DND-41 (cell line): ENCODE data around the gene ABLIM1.

Experiments
- ATAC-seq: fragments of 200-7000 bp; cut with Tn5 transposase; 3 replicates; pipeline ENCODE4 v1.9.1; 2021; ENCODE audit warnings: low read depth; ENCODE audit not compliant: insufficient read depth
- DNase-seq: peaks from one replicate; pipeline ENCODE4 v3.0.0-alpha.2; 2020
- H2AFZ ChIP-seq: 2 replicates; pipeline ENCODE4 v1.6.0; 2012; ENCODE audit warnings: low read depth, low read length
- H3K27ac ChIP-seq: 2 replicates; pipeline ENCODE4 v1.5.1; 2012; ENCODE audit warnings: low read length, inconsistent platforms
- H3K27me3 ChIP-seq: fragments of 200-600 bp; sonication (generic); 2 replicates; pipeline ENCODE4 v1.6.0; 2012; ENCODE audit warnings: low read length, mild to moderate bottlenecking, inconsistent platforms; ENCODE audit not compliant: insufficient read depth, poor library complexity
- H3K36me3 ChIP-seq: 2 replicates; pipeline ENCODE4 v1.5.1; 2012; ENCODE audit warnings: low read length, inconsistent platforms; ENCODE audit not compliant: insufficient read depth
- H3K4me1 ChIP-seq: 2 replicates; pipeline ENCODE4 v1.5.1; 2012; ENCODE audit warnings: mild to moderate bottlenecking, low read length; ENCODE audit not compliant: insufficient read depth
- H3K4me2 ChIP-seq: 2 replicates; pipeline ENCODE4 v1.6.0; 2012; ENCODE audit warnings: mild to moderate bottlenecking, moderate library complexity, low read length, inconsistent platforms; ENCODE audit not compliant: insufficient read depth
- H3K4me3 ChIP-seq, 2 experiments: fragments of 200-600 bp in 1 of 2; shearing (Covaris generic) in 1 of 2; 2 replicates each; pipeline ENCODE4 v1.5.1; 2012 to 2016; ENCODE audit warnings: inconsistent platforms in 2 of 2, low read length in 2 of 2, mild to moderate bottlenecking in 2 of 2, low read depth in 1 of 2, moderate library complexity in 1 of 2
- H3K79me2 ChIP-seq: 2 replicates; pipeline ENCODE4 v1.6.0; 2012; ENCODE audit warnings: low read length, inconsistent platforms; ENCODE audit not compliant: insufficient read depth
- H3K9ac ChIP-seq: 2 replicates; pipeline ENCODE4 v1.6.0; 2012; ENCODE audit warnings: low read depth, mild to moderate bottlenecking, inconsistent platforms, low read length, moderate library complexity
- H3K9me3 ChIP-seq: 2 replicates; pipeline ENCODE4 v1.5.1; 2012; ENCODE audit warnings: low read length, moderate library complexity, mild to moderate bottlenecking, inconsistent platforms; ENCODE audit not compliant: insufficient read depth, severe bottlenecking
- H4K20me1 ChIP-seq: 2 replicates; pipeline ENCODE4 v1.6.0; 2012; ENCODE audit warnings: low read length; ENCODE audit not compliant: insufficient read depth
- CTCF ChIP-seq: IDR thresholded peaks from 2 replicates; pipeline ENCODE4 v1.5.1; 2012; ENCODE audit warnings: borderline replicate concordance, low read length, moderate library complexity, mild to moderate bottlenecking; ENCODE audit not compliant: poor library complexity, severe bottlenecking; ENCODE audit errors: extremely low read depth
- EZH2 ChIP-seq: IDR thresholded peaks from 3 replicates; pipeline ENCODE4 v1.6.1; 2012; ENCODE audit warnings: borderline replicate concordance, low read depth, mild to moderate bottlenecking, moderate library complexity, low read length, inconsistent platforms; ENCODE audit not compliant: severe bottlenecking

Gene ABLIM1

GRCh38 chr10:114593240-114593792 is 64.8 kb downstream of the ABLIM1 start:
- TF ChIP-seq EZH2 (no peak), CTCF (no peak)
- Histone ChIP-seq H3K79me2 (no peaks in the 10 kb centered on the region), H3K27ac (no peak overlapping the region), H3K4me1 (no peaks in the 10 kb centered on the region), H3K4me3 (no peak overlapping the region), H3K9me3 (no peaks in the 10 kb centered on the region), H2AFZ (no peak overlapping the region), H3K36me3 (no peaks in the 10 kb centered on the region), H3K4me2 (no peak overlapping the region), H4K20me1 (no peaks in the 10 kb centered on the region), H3K27me3 (peaks cover 11% of the 10 kb centered on the region), H3K9ac (no peak overlapping the region)
- DNase-seq = no peak
- no peak for ATAC-seq

GRCh38 chr10:114590993-114591392 is 67.1 kb downstream of the ABLIM1 start:
- Histone ChIP-seq H3K27me3 (peaks cover 9% of the 10 kb centered on the region), H3K4me3 (no peak overlapping the region), H3K9ac (no peak overlapping the region), H3K9me3 (no peaks in the 10 kb centered on the region), H3K4me2 (no peak overlapping the region), H2AFZ (no peak overlapping the region), H3K36me3 (no peaks in the 10 kb centered on the region), H3K27ac (no peak overlapping the region), H3K4me1 (no peaks in the 10 kb centered on the region), H4K20me1 (no peaks in the 10 kb centered on the region), H3K79me2 (no peaks in the 10 kb centered on the region)
- no peak for DNase-seq
- no peak for ATAC-seq
- no peak for TF ChIP-seq EZH2
- no peak for TF ChIP-seq CTCF

GRCh38 chr10:114584419-114584818 is 73.7 kb downstream of the ABLIM1 start:
- no peaks in the 10 kb centered on the region for H3K4me1 ChIP-seq
- no peak overlapping the region for H3K4me3 ChIP-seq
- ATAC-seq = no peak
- no peaks in the 10 kb centered on the region for H3K27me3 ChIP-seq
- no peaks in the 10 kb centered on the region for H4K20me1 ChIP-seq
- no peak for DNase-seq
- H3K79me2 ChIP-seq = no peaks in the 10 kb centered on the region
- no peak overlapping the region for H3K27ac ChIP-seq
- H3K9ac ChIP-seq = no peak overlapping the region
- H3K4me2 ChIP-seq = no peak overlapping the region
- H3K36me3 ChIP-seq = no peaks in the 10 kb centered on the region
- H3K9me3 ChIP-seq = no peaks in the 10 kb centered on the region
- TF ChIP-seq CTCF = no peak
- TF ChIP-seq EZH2 = no peak
- H2AFZ ChIP-seq = no peak overlapping the region

- no peak overlapping the region for H3K27ac ChIP-seq
- no peak overlapping the region for H3K4me3 ChIP-seq
- H4K20me1 ChIP-seq = no peaks in the 10 kb centered on the region
- no peaks in the 10 kb centered on the region for H3K4me1 ChIP-seq
- H3K9ac ChIP-seq = no peak overlapping the region
- H3K27me3 ChIP-seq = no peaks in the 10 kb centered on the region
- TF ChIP-seq EZH2 (no peak), CTCF (no peak)
- H3K4me2 ChIP-seq = no peak overlapping the region
- no peaks in the 10 kb centered on the region for H3K36me3 ChIP-seq
- H3K9me3 ChIP-seq = no peaks in the 10 kb centered on the region
- no peaks in the 10 kb centered on the region for H3K79me2 ChIP-seq
- ATAC-seq (no peak), DNase-seq (no peak)
- H2AFZ ChIP-seq = no peak overlapping the region
Measured at GRCh38 chr10:114581071-114581470, 77.0 kb downstream of the ABLIM1 start.
